ENCODE measurements around the gene DZIP1L. TPM values are rescaled to one million over a fixed set of nuclear protein-coding genes. Genes with fewer than 3 reads are reported as not detected.

Gene DZIP1L
- total RNA-seq, 1 donor from 2014 or later: 3.3 TPM

- H3K27ac Mint-ChIP-seq (ENCODE audit: unreplicated experiment): no peak overlapping the region
- no peak overlapping the region for H3K4me3 Mint-ChIP-seq (ENCODE audit: unreplicated experiment)
- H3K36me3 Mint-ChIP-seq (ENCODE audit: unreplicated experiment): no peaks in the 10 kb centered on the region
- H3K9me3 Mint-ChIP-seq (ENCODE audit: unreplicated experiment): no peaks in the 10 kb centered on the region
- no peaks in the 10 kb centered on the region for H3K4me1 Mint-ChIP-seq (ENCODE audit: low read depth, unreplicated experiment)
- no peak for DNase-seq
- TF ChIP-seq CTCF (IDR thresholded peaks at IDR 0.05; ENCODE audit: partially characterized antibody, unreplicated experiment): no peak
- H3K27me3 Mint-ChIP-seq (ENCODE audit: unreplicated experiment): peaks cover 2% of the 10 kb centered on the region
Measured at GRCh38 chr3:138068046-138068445, 47.4 kb downstream of the DZIP1L start.

- Mint-ChIP-seq H3K27ac (ENCODE audit: unreplicated experiment) (no peak overlapping the region), H3K27me3 (ENCODE audit: unreplicated experiment) (peaks cover 2% of the 10 kb centered on the region), H3K36me3 (ENCODE audit: unreplicated experiment) (no peaks in the 10 kb centered on the region), H3K4me1 (ENCODE audit: low read depth, unreplicated experiment) (no peaks in the 10 kb centered on the region), H3K9me3 (ENCODE audit: unreplicated experiment) (no peaks in the 10 kb centered on the region), H3K4me3 (ENCODE audit: unreplicated experiment) (no peak overlapping the region)
- TF ChIP-seq CTCF (IDR thresholded peaks at IDR 0.05; ENCODE audit: partially characterized antibody, unreplicated experiment): no peak
- DNase-seq: no peak
Measured at GRCh38 chr3:138066972-138067371, 48.4 kb downstream of the DZIP1L start.

- H3K36me3 Mint-ChIP-seq (ENCODE audit: unreplicated experiment): no peaks in the 10 kb centered on the region
- H3K9me3 Mint-ChIP-seq (ENCODE audit: unreplicated experiment): no peaks in the 10 kb centered on the region
- H3K4me1 Mint-ChIP-seq (ENCODE audit: low read depth, unreplicated experiment): no peaks in the 10 kb centered on the region
- no peak for DNase-seq
- no peak for TF ChIP-seq CTCF (IDR thresholded peaks at IDR 0.05; ENCODE audit: partially characterized antibody, unreplicated experiment)
- H3K27ac Mint-ChIP-seq (ENCODE audit: unreplicated experiment): no peak overlapping the region
- peaks cover 2% of the 10 kb centered on the region for H3K27me3 Mint-ChIP-seq (ENCODE audit: unreplicated experiment)
- H3K4me3 Mint-ChIP-seq (ENCODE audit: unreplicated experiment): no peak overlapping the region
Measured at GRCh38 chr3:138066383-138066782, 49.0 kb downstream of the DZIP1L start.

DNA sequence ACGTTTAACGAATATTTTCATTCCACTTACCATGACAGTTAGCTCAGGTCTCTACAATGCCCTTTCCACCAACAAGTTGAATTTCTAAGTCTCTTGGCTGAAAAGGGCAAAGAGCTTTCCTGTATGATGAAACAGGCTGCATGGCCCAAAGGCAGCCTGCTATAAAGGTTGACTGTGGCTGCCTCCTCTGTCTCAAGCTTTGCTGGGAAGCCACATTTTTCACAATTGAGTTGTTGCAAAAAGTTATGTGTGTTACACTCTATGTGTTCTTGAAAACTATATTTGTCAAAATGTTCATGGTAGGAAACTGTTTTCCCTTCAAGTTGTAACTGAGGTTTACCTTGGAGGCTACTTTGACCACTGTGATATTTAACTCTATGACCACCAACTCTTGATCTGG, 49.5 kb downstream of the DZIP1L start:
- no peaks in the 10 kb centered on the region for H3K9me3 Mint-ChIP-seq (ENCODE audit: unreplicated experiment)

DNA sequence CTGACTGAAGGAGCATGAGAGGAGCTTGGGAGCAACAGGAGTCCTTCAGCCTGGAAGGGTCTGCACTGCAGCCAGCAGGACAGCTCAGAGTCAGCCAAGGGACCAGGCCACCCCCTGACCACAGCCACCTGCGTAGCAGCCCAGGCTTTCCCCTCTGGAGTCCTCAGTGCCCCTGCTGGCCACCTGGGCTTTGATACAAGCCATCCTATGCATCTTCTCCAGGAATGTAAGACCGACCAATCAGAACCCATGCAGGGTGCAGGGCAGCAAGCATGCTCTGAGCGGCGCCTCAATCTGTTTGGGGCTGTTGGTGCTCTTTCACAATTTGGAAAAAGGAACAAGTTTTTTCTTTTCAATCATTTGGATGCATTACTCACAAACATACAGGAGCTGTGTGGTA, 52.0 kb downstream of the DZIP1L start:
- Mint-ChIP-seq H3K4me1 (ENCODE audit: low read depth, unreplicated experiment) (no peaks in the 10 kb centered on the region), H3K27ac (ENCODE audit: unreplicated experiment) (no peak overlapping the region), H3K27me3 (ENCODE audit: unreplicated experiment) (peaks cover 2% of the 10 kb centered on the region), H3K36me3 (ENCODE audit: unreplicated experiment) (no peaks in the 10 kb centered on the region), H3K9me3 (ENCODE audit: unreplicated experiment) (no peaks in the 10 kb centered on the region), H3K4me3 (ENCODE audit: unreplicated experiment) (no peak overlapping the region)
- TF ChIP-seq CTCF (IDR thresholded peaks at IDR 0.05; ENCODE audit: partially characterized antibody, unreplicated experiment): no peak
- no peak for DNase-seq

More for the DNA sequence above, 49.5 kb downstream of the DZIP1L start:
- no peaks in the 10 kb centered on the region for H3K4me1 Mint-ChIP-seq (ENCODE audit: low read depth, unreplicated experiment)
- peaks cover 2% of the 10 kb centered on the region for H3K27me3 Mint-ChIP-seq (ENCODE audit: unreplicated experiment)
- H3K36me3 Mint-ChIP-seq (ENCODE audit: unreplicated experiment): no peaks in the 10 kb centered on the region
- no peak for DNase-seq
- H3K27ac Mint-ChIP-seq (ENCODE audit: unreplicated experiment): no peak overlapping the region
- no peak overlapping the region for H3K4me3 Mint-ChIP-seq (ENCODE audit: unreplicated experiment)
- no peak for TF ChIP-seq CTCF (IDR thresholded peaks at IDR 0.05; ENCODE audit: partially characterized antibody, unreplicated experiment)

All from glutamatergic neuron (in vitro differentiated cells).